Activated CD4-positive, alpha-beta T cell treated with anti-CD3 and anti-CD28 coated beads for 48 hours (primary cell): ENCODE results near the gene MTO1.
"Not testable (repeated sequence)": the region's sequence is repeated elsewhere in the genome, so short reads cannot be mapped to it uniquely, and the experiment has no call there.

Source experiments
- DNase-seq: peaks from one replicate; pipeline ENCODE4 v3.0.0-alpha.2; 2020

MTO1 gene

DNA sequence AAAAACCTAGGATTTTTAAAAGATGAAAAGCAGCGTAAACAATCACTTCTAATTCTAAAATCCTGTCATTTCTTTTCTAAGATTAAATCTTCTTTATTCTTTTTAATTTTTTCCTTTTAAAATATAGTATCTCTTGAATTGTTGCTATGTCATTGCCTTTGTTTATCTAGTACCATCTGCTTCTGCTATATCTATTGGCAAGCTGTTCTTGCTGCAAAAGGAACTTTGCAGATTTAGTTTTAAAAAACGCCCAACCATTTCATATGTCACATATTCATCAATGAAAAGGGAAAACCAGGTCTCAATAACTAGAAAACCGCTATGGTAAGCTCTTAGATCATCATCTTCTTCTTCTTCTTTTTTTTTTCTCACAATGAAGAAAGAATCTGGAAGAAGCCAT, 70.8 kb downstream of the MTO1 start:
- no peak for DNase-seq

GRCh38 chr6:73534628-73535027, 73.1 kb downstream of the MTO1 start:
- DNase-seq, result no peak

DNA sequence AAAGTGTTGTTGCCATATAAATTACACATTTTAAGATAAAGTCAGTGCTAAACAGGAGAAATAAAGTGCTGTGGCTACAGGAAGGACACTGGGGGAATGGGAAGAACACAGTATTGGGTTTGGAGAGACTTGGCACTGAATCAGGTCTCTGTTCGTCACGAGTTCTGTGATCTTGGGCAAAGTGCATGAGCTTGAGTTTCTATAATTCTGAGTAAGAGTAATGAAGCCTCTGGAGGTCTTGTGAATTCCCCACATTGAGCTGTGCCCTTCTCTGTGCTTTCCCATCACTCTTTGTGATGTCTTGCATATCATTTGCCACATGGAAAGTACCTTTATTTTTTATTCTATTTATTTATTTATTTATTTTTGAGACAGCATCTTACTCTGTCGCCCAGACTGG, 76.1 kb downstream of the MTO1 start:
- no peak for DNase-seq

GRCh38 chr6:73538116-73538779, 76.7 kb downstream of the MTO1 start:
- no peak for DNase-seq

- not testable (repeated sequence) for DNase-seq
Measured at GRCh38 chr6:73542481-73542880, 80.9 kb downstream of the MTO1 start.

DNA sequence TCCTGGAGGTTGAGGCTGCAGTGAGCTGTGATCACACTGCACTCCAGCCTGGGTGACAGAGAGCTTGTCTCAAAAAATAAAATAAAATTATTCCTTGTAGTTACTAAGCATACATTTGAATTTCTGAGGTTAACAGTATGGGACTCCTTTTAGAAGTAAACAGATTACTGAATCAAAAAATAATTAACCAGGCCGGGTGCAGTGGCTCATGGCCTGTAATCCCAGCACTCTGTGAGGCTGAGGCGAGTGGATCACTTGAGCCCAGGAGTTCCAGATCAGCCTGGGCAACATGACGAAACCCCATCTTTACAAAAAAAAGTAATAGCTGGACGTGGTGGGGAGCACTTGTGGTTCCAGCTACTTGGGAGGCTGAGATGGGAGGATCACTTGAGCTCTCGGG, 81.4 kb downstream of the MTO1 start:
- no peak for DNase-seq

GRCh38 chr6:73547036-73547435, 85.5 kb downstream of the MTO1 start:
- no peak for DNase-seq

- no peak for DNase-seq
Measured at GRCh38 chr6:73548458-73549446, 87.2 kb downstream of the MTO1 start.

GRCh38 chr6:73551115-73551514, 89.6 kb downstream of the MTO1 start:
- not testable (repeated sequence) for DNase-seq

DNA sequence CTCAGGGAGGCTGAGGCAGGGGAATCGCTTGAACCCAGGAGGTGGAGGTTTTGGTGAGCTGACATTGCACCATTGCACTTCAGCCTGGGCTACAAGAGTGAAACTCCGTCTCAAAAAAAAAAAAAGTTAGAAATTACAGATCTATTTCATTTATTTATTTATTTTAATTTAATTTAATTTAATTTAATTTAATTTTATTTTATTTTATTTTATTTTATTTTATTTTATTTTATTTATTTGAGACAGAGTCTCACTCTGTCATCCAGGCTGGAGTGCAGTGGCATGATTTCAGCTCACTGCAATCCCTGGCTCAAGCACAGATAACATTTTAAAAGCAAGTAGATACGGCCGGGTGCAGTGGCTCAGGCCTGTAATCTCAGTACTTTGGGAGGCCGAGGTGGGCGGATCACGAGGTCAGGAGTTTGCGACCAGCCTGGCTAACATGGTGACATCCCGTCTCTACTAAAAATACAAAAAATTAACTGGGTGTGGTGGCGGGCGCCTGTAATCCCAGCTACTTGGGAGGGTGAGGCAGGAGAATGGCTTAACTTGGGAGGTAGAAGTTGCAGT, 93.9 kb downstream of the MTO1 start:
- DNase-seq, result not testable (repeated sequence)

GRCh38 chr6:73556836-73557235, 95.3 kb downstream of the MTO1 start:
- DNase-seq, result no peak
